22Rv1 (cell line): ENCODE data around the gene FIBIN.

Experiments used
- CTCF ChIP-seq: fragments of 450-650 bp; IDR thresholded peaks from 2 replicates; pipeline ENCODE4 v1.5.1; 2017; ENCODE audit warnings: mild to moderate bottlenecking
- ZFX ChIP-seq: fragments of 450-650 bp; IDR thresholded peaks from 2 replicates; pipeline ENCODE4 v1.6.1; 2017; ENCODE audit warnings: antibody characterized with exemption, borderline replicate concordance

GRCh38 chr11:26997378-26997777, 3.5 kb downstream of the FIBIN start:
- no peak for TF ChIP-seq CTCF
- no peak for TF ChIP-seq ZFX
